H1 (cell line): Measurements from ENCODE around the gene PYGB. TPM values are rescaled to one million over a fixed set of nuclear protein-coding genes. Genes with fewer than 3 reads are reported as not detected.

Source experiments
- RNF2 ChIP-seq: fragments of 200-900, 300-1000 bp; sonication (generic); IDR thresholded peaks from 2 replicates; pipeline ENCODE4 v1.7.1; 2016; ENCODE audit warnings: borderline replicate concordance, low read depth, mild to moderate bottlenecking, antibody characterized with exemption, low read length; ENCODE audit not compliant: poor library complexity, severe bottlenecking; ENCODE audit errors: missing control alignments
- polyA plus RNA-seq, 7 experiments: library from polyadenylated mRNA; depleted of rRNA in 3 of 7; stranded (reverse) in 5 of 7; unstranded in 2 of 7; fragments of >200 nt in 5 of 7; fragments of 200-250 nt in 2 of 7; gene quantifications; 1 replicate in 5 of 7; 2 replicates in 1 of 7; 4 replicates in 1 of 7; pipeline versions ENCODE4 v1.2.1 to v1.2.3, GENCODE V29; 2011 to 2013; ENCODE audit warnings: missing spikeins in 2 of 7, mixed read lengths in 2 of 7
- total RNA-seq: library from RNA; stranded (reverse); fragmentation: NEBNext Ultra II Directional; extraction: Animal tissue kit (Norgen Biotek cat#: 25700); gene quantifications from 2 replicates; pipeline ENCODE4 v1.2.1, GENCODE V29; 2021

The PYGB gene
- total and polyA plus RNA-seq, 2 of the 8 experiments (the other 6 are each of a cell fraction or from before 2014, with no cell fraction given), result 26.6 to 56.0 TPM

GRCh38 chr20:25273541-25274358 lies 25.9 kb downstream of the PYGB start (continued):
- TF ChIP-seq RNF2, result no peak
- TF ChIP-seq, all 59 proteins: peak for 0
